PC-3 (cell line): Measurements from ENCODE around the gene MDFIC. TPM values are rescaled to one million over a fixed set of nuclear protein-coding genes. Genes with fewer than 3 reads are reported as not detected.

Source experiments
- ATAC-seq: fragments of 200-7000 bp; cut with Tn5 transposase; 2 replicates; pipeline ENCODE4 v1.9.1; 2020; ENCODE audit warnings: mild to moderate bottlenecking, moderate library complexity
- BruUV-seq: library from RNA; stranded (reverse); fragments of 400-500 nt; replicated peaks from 2 replicates; lab custom pipeline; 2021; lab: Mats Ljungman, UMichigan
- CTCF ChIA-PET: fragments of 300-600 bp; sonication (Branson Sonifier 250); formaldehyde crosslinking; loops from one replicate; lab custom pipeline; 2022; ENCODE audit warnings: antibody characterized with exemption; lab: Charles Lee
- POLR2A ChIA-PET: fragments of 300-600 bp; sonication (Branson Sonifier 250); formaldehyde crosslinking; loops from one replicate; lab custom pipeline; 2022; ENCODE audit warnings: antibody characterized with exemption; ENCODE audit not compliant: unreplicated experiment; lab: Charles Lee
- DNase-seq: peaks from one replicate; pipeline ENCODE4 v3.0.0-alpha.2; 2015
- H2AFZ ChIP-seq: fragments of 300-600 bp; sonication (generic); 2 replicates; pipeline ENCODE4 v1.6.0; 2016; ENCODE audit warnings: antibody characterized with exemption, low read length
- H3F3A ChIP-seq: fragments of 300-600 bp; sonication (generic); one replicate; pipeline ENCODE4 v1.6.0; 2017; ENCODE audit warnings: antibody characterized with exemption, low read length, control low read depth, mild to moderate bottlenecking; ENCODE audit not compliant: unreplicated experiment
- H3K27ac ChIP-seq: fragments of 300-600 bp; sonication (generic); 2 replicates; pipeline ENCODE4 v1.5.1; 2016; ENCODE audit warnings: mild to moderate bottlenecking, low read length
- H3K27me3 ChIP-seq: fragments of 300-600 bp; sonication (generic); 2 replicates; pipeline ENCODE4 v1.6.1; 2016; ENCODE audit warnings: low read length, mixed read lengths
- H3K36me3 ChIP-seq: fragments of 300-600 bp; sonication (generic); 2 replicates; pipeline ENCODE4 v1.6.1; 2016; ENCODE audit warnings: low read depth, mixed run types, low read length, mixed read lengths
- H3K4me1 ChIP-seq: fragments of 300-600 bp; sonication (generic); 2 replicates; pipeline ENCODE4 v1.5.1; 2016; ENCODE audit warnings: low read length; ENCODE audit not compliant: insufficient read depth
- H3K4me2 ChIP-seq: fragments of 300-600 bp; sonication (generic); 2 replicates; pipeline ENCODE4 v1.6.0; 2016; ENCODE audit warnings: low read length
- H3K4me3 ChIP-seq: fragments of 300-600 bp; sonication (generic); 2 replicates; pipeline ENCODE4 v1.5.1; 2016; ENCODE audit warnings: mild to moderate bottlenecking, low read length, mixed read lengths
- H3K79me2 ChIP-seq: fragments of 300-600 bp; sonication (generic); 2 replicates; pipeline ENCODE4 v1.6.1; 2017; ENCODE audit warnings: low read length, mixed read lengths
- H3K9ac ChIP-seq: fragments of 300-600 bp; sonication (generic); 2 replicates; pipeline ENCODE4 v1.6.0; 2016; ENCODE audit warnings: mild to moderate bottlenecking, low read length
- H3K9me2 ChIP-seq: fragments of 300-600 bp; sonication (generic); replicated peaks from 2 replicates; pipeline ENCODE4 v1.6.1; 2016; ENCODE audit warnings: mixed run types, low read length, mixed read lengths
- H3K9me3 ChIP-seq: fragments of 300-600 bp; sonication (generic); 2 replicates; pipeline ENCODE4 v1.6.1; 2016; ENCODE audit warnings: low read length, mixed read lengths
- H4K20me1 ChIP-seq: fragments of 300-600 bp; sonication (generic); 2 replicates; pipeline ENCODE4 v1.6.1; 2016; ENCODE audit warnings: low read length, mixed read lengths
- CTCF ChIP-seq: fragments of 300-600 bp; sonication (generic); conservative IDR thresholded peaks from 2 replicates; pipeline ENCODE4 v1.5.1; 2017; ENCODE audit warnings: antibody characterized with exemption, low read depth, mild to moderate bottlenecking, low read length
- EZH2 ChIP-seq: fragments of 300-600 bp; sonication (generic); IDR thresholded peaks from one replicate; pipeline ENCODE4 v1.6.1; 2017; ENCODE audit warnings: antibody characterized with exemption, mild to moderate bottlenecking, low read length; ENCODE audit not compliant: unreplicated experiment
- EZH2phosphoT487 ChIP-seq: fragments of 300-600 bp; sonication (generic); IDR thresholded peaks from 2 replicates; pipeline ENCODE4 v1.6.1; 2018; ENCODE audit warnings: mild to moderate bottlenecking, antibody characterized with exemption, low read length, borderline replicate concordance
- intact Hi-C: fragments of 100-400 bp; cut with micrococcal nuclease; formaldehyde crosslinking; loops from 2 replicates; pipeline ENCODE4 v1.9.0; 2023
- total RNA-seq: library from RNA; depleted of rRNA; stranded (reverse); fragments of >200 nt; gene quantifications from 2 replicates; pipeline ENCODE4 v1.2.3, GENCODE V29; 2014

MDFIC gene
- total RNA-seq, 1 experiment from 2014 or later = 33.9 TPM

DNA sequence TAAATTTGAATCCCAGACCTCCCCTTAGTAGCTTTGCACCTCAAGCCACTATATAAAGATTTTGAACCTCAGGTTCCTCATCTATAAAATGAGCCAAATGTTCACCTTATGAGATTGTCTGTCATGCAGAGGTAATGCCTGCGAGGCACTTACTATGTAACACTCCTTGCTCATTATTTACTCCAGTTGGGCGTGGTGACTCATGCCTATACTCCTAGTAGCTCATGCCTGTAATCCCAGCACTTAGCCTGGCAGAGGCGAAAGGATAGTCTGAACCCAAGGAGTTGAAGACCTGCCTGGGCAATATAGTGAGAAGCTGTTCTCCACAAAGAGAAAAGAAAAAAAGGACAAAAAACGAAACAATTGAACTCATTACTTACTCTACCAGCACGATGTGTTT is 82.2 kb downstream of the MDFIC start:
- ChIA-PET CTCF (interaction anchor here (0.5 kb wide), 1 partner anchor 482 kb away, joined by 6 read pairs; no protein-coding TSS in a partner anchor), POLR2A (no interaction called here)
- no peak overlapping the region for H3K4me3 ChIP-seq
- H3F3A ChIP-seq = no peaks in the 10 kb centered on the region
- no peaks in the 10 kb centered on the region for H3K9me2 ChIP-seq
- no peak overlapping the region for H2AFZ ChIP-seq
- H3K4me2 ChIP-seq = no peak overlapping the region
- no peaks in the 10 kb centered on the region for H3K9me3 ChIP-seq
- no peaks in the 10 kb centered on the region for H3K27me3 ChIP-seq
- intact Hi-C loops = no loop called here
- DNase-seq = peak; percentile 85
- peak; percentile 99 for ATAC-seq
- no peak overlapping the region for H3K27ac ChIP-seq
- peaks cover 21% of the 10 kb centered on the region for H3K4me1 ChIP-seq
- no peaks in the 10 kb centered on the region for H3K36me3 ChIP-seq
- no peak for TF ChIP-seq CTCF
- TF ChIP-seq EZH2phosphoT487 = no peak
- TF ChIP-seq EZH2 = no peak
- BruUV-seq = no TSS peak
- H3K79me2 ChIP-seq = no peaks in the 10 kb centered on the region
- no peak overlapping the region for H3K9ac ChIP-seq
- H4K20me1 ChIP-seq = no peaks in the 10 kb centered on the region

GRCh38 chr7:115005251-115005650 is 83.4 kb downstream of the MDFIC start:
- no peak for TF ChIP-seq CTCF
- no peak for TF ChIP-seq EZH2
- no peak for TF ChIP-seq EZH2phosphoT487
- ChIA-PET POLR2A (no interaction called here), CTCF (no interaction called here)
- Histone ChIP-seq H4K20me1 (no peaks in the 10 kb centered on the region), H3K4me1 (peaks cover 32% of the 10 kb centered on the region), H3K9me2 (no peaks in the 10 kb centered on the region), H3K27me3 (no peaks in the 10 kb centered on the region), H3K9me3 (no peaks in the 10 kb centered on the region), H3F3A (no peaks in the 10 kb centered on the region), H3K4me3 (no peak overlapping the region), H3K27ac (no peak overlapping the region), H3K4me2 (no peak overlapping the region), H2AFZ (no peak overlapping the region), H3K9ac (no peak overlapping the region), H3K79me2 (no peaks in the 10 kb centered on the region), H3K36me3 (no peaks in the 10 kb centered on the region)
- intact Hi-C loops = no loop called here
- DNase-seq (no peak), ATAC-seq (no peak)
- BruUV-seq = no TSS peak

- Histone ChIP-seq H3K27me3 (no peaks in the 10 kb centered on the region), H3K79me2 (no peaks in the 10 kb centered on the region), H3K9me3 (no peaks in the 10 kb centered on the region), H3K27ac (no peak overlapping the region), H4K20me1 (no peaks in the 10 kb centered on the region), H3K36me3 (no peaks in the 10 kb centered on the region), H3K4me2 (no peak overlapping the region), H3F3A (no peaks in the 10 kb centered on the region), H2AFZ (no peak overlapping the region), H3K4me1 (peaks cover 32% of the 10 kb centered on the region), H3K9me2 (no peaks in the 10 kb centered on the region), H3K4me3 (no peak overlapping the region), H3K9ac (no peak overlapping the region)
- TF ChIP-seq CTCF (no peak), EZH2 (no peak), EZH2phosphoT487 (no peak)
- POLR2A ChIA-PET = no interaction called here
- ATAC-seq = no peak
- intact Hi-C loops = no loop called here
- DNase-seq = no peak
- CTCF ChIA-PET = no interaction called here
- no TSS peak for BruUV-seq
Measured at GRCh38 chr7:115005953-115006352, 84.1 kb downstream of the MDFIC start.
